Endodermal cell (in vitro differentiated cells): ENCODE results near the gene FOXP3. TPM values are rescaled to one million over a fixed set of nuclear protein-coding genes. Genes with fewer than 3 reads are reported as not detected.

ENCODE experiments used
- DNase-seq: peaks from one replicate; pipeline ENCODE4 v3.0.0-alpha.2; 2017
- H3K27ac ChIP-seq: 2 replicates; pipeline ENCODE4 v1.5.1; 2013; ENCODE audit warnings: mild to moderate bottlenecking, low read depth, low read length, moderate library complexity
- H3K27me3 ChIP-seq: 2 replicates; pipeline ENCODE4 v1.6.1; 2013; ENCODE audit warnings: mild to moderate bottlenecking, low read length, moderate library complexity; ENCODE audit not compliant: insufficient read depth, control insufficient read depth, poor library complexity, severe bottlenecking
- H3K36me3 ChIP-seq: 2 replicates; pipeline ENCODE4 v1.7.0; 2013; ENCODE audit warnings: mild to moderate bottlenecking, low read length, moderate library complexity; ENCODE audit not compliant: control insufficient read depth, insufficient read depth
- H3K4me1 ChIP-seq: one replicate; pipeline ENCODE4 v1.7.0; 2013; ENCODE audit warnings: low read length; ENCODE audit not compliant: control insufficient read depth, insufficient read depth
- H3K4me3 ChIP-seq: 2 replicates; pipeline ENCODE4 v1.5.1; 2013; ENCODE audit warnings: mild to moderate bottlenecking, low read length, moderate library complexity
- H3K9ac ChIP-seq: 2 replicates; pipeline ENCODE4 v1.6.1; 2013; ENCODE audit warnings: mild to moderate bottlenecking, low read length, moderate library complexity; ENCODE audit not compliant: poor library complexity, severe bottlenecking; ENCODE audit errors: extremely low read depth
- H3K9me3 ChIP-seq: 2 replicates; pipeline ENCODE4 v1.6.1; 2013; ENCODE audit warnings: mild to moderate bottlenecking, low read length, moderate library complexity; ENCODE audit not compliant: control insufficient read depth
- H3K27ac Mint-ChIP-seq: 2 replicates; pipeline ENCODE4 v1.8.0; 2020; ENCODE audit warnings: mixed read lengths
- H3K27me3 Mint-ChIP-seq: 2 replicates; pipeline ENCODE4 v1.8.0; 2021; ENCODE audit warnings: mild to moderate bottlenecking, mixed read lengths; ENCODE audit not compliant: insufficient read depth
- H3K36me3 Mint-ChIP-seq: 2 replicates; pipeline ENCODE4 v1.8.0; 2020; ENCODE audit warnings: low read depth, mixed read lengths
- H3K4me1 Mint-ChIP-seq: 2 replicates; pipeline ENCODE4 v1.8.0; 2020; ENCODE audit warnings: mixed read lengths
- H3K4me3 Mint-ChIP-seq: 2 replicates; pipeline ENCODE4 v1.8.0; 2020; ENCODE audit warnings: mild to moderate bottlenecking, moderate library complexity, mixed read lengths
- H3K9me3 Mint-ChIP-seq: 2 replicates; pipeline ENCODE4 v1.8.0; 2020; ENCODE audit warnings: mild to moderate bottlenecking, mixed read lengths
- CTCF ChIP-seq: fragments of 200-600 bp; sonication (generic); conservative IDR thresholded peaks from 2 replicates; pipeline ENCODE4 v1.5.0; 2021; ENCODE audit warnings: antibody characterized with exemption, mild to moderate bottlenecking
- WGBS, 2 experiments: methylation state at CpG; one replicate each; pipeline versions ENCODE4 v1.1.5 to v1.1.7; 2013; ENCODE audit warnings: missing lambda C conversion rate in 2 of 2, mixed read lengths in 1 of 2; ENCODE audit not compliant: insufficient coverage in 1 of 2, insufficient read length in 1 of 2; 5-methylcytosine and 5-hydroxymethylcytosine counted together
- total RNA-seq, 2 donors: library from RNA; stranded (reverse); fragmentation: NEBNext Ultra II Directional in 1 of 2; extraction: Animal tissue kit (Norgen Biotek cat#: 25700) in 1 of 2; gene quantifications; 2 replicates in 1 of 2; 3 replicates in 1 of 2; pipeline ENCODE4 v1.2.1, GENCODE V29; 2021

The FOXP3 gene
- total RNA-seq, 2 donors from 2014 or later: 0.53 to 0.77 TPM

GRCh38 chrX:49206543-49206942 lies 58.0 kb downstream of the FOXP3 start:
- Histone ChIP-seq H3K4me1 (no peaks in the 10 kb centered on the region), H3K27ac (no peak overlapping the region), H3K9me3 (no peaks in the 10 kb centered on the region), H3K36me3 (no peaks in the 10 kb centered on the region), H3K27me3 (no peaks in the 10 kb centered on the region), H3K4me3 (no peak overlapping the region), H3K9ac (no peak overlapping the region)
- no peak for TF ChIP-seq CTCF
- H3K36me3 Mint-ChIP-seq: no peaks in the 10 kb centered on the region
- no peaks in the 10 kb centered on the region for H3K4me1 Mint-ChIP-seq
- WGBS, 2 experiments: 93% methylated on average over 8 of the region's 8 CpGs; no CpG with 5 or more reads in 1 of the 2 experiments
- H3K4me3 Mint-ChIP-seq: no peak overlapping the region
- H3K27ac Mint-ChIP-seq: no peak overlapping the region
- H3K9me3 Mint-ChIP-seq: peaks cover 59% of the 10 kb centered on the region
- H3K27me3 Mint-ChIP-seq: no peaks in the 10 kb centered on the region
- DNase-seq: no peak

- Mint-ChIP-seq H3K9me3 (peaks cover 53% of the 10 kb centered on the region), H3K27me3 (no peaks in the 10 kb centered on the region), H3K4me1 (no peaks in the 10 kb centered on the region), H3K27ac (no peak overlapping the region), H3K36me3 (no peaks in the 10 kb centered on the region), H3K4me3 (no peak overlapping the region)
- no peak overlapping the region for H3K4me3 ChIP-seq
- H3K4me1 ChIP-seq: no peaks in the 10 kb centered on the region
- H3K27me3 ChIP-seq: no peaks in the 10 kb centered on the region
- H3K36me3 ChIP-seq: no peaks in the 10 kb centered on the region
- no peak for DNase-seq
- no peaks in the 10 kb centered on the region for H3K9me3 ChIP-seq
- 88 to 100% methylated on average over 1 to 11 of the region's 13 CpGs for WGBS, 2 experiments
- no peak overlapping the region for H3K9ac ChIP-seq
- no peak for TF ChIP-seq CTCF
- no peak overlapping the region for H3K27ac ChIP-seq
These were observed 59.1 kb downstream of the FOXP3 start for GRCh38 chrX:49205443-49205842.

- peaks cover 50% of the 10 kb centered on the region for H3K9me3 Mint-ChIP-seq
- H3K9ac ChIP-seq: no peak overlapping the region
- H3K4me1 ChIP-seq: no peaks in the 10 kb centered on the region
- H3K36me3 Mint-ChIP-seq: no peaks in the 10 kb centered on the region
- no peak for DNase-seq
- no peak overlapping the region for H3K27ac Mint-ChIP-seq
- H3K4me3 Mint-ChIP-seq: no peak overlapping the region
- TF ChIP-seq CTCF: no peak
- H3K27me3 Mint-ChIP-seq: no peaks in the 10 kb centered on the region
- H3K4me1 Mint-ChIP-seq: no peaks in the 10 kb centered on the region
- WGBS, 2 experiments: 60 to 77% methylated on average over 1 to 3 of the region's 4 CpGs
- H3K36me3 ChIP-seq: no peaks in the 10 kb centered on the region
- no peaks in the 10 kb centered on the region for H3K27me3 ChIP-seq
- H3K27ac ChIP-seq: no peak overlapping the region
- no peak overlapping the region for H3K4me3 ChIP-seq
- H3K9me3 ChIP-seq: no peaks in the 10 kb centered on the region
These were observed 59.8 kb downstream of the FOXP3 start for GRCh38 chrX:49204709-49205108.
